Tracheal epithelial cell (primary cell): ENCODE results near the gene TMEM59. TPM values are rescaled to one million over a fixed set of nuclear protein-coding genes. Genes with fewer than 3 reads are reported as not detected.

Source experiments
- total RNA-seq: library from RNA; depleted of rRNA; stranded (reverse); fragments of >200 nt; gene quantifications from 2 replicates; pipeline ENCODE4 v1.2.1, GENCODE V29; 2014

Gene TMEM59, protein sequence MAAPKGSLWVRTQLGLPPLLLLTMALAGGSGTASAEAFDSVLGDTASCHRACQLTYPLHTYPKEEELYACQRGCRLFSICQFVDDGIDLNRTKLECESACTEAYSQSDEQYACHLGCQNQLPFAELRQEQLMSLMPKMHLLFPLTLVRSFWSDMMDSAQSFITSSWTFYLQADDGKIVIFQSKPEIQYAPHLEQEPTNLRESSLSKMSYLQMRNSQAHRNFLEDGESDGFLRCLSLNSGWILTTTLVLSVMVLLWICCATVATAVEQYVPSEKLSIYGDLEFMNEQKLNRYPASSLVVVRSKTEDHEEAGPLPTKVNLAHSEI
- total RNA-seq = 215 and 300 TPM in 2 replicates

DNA sequence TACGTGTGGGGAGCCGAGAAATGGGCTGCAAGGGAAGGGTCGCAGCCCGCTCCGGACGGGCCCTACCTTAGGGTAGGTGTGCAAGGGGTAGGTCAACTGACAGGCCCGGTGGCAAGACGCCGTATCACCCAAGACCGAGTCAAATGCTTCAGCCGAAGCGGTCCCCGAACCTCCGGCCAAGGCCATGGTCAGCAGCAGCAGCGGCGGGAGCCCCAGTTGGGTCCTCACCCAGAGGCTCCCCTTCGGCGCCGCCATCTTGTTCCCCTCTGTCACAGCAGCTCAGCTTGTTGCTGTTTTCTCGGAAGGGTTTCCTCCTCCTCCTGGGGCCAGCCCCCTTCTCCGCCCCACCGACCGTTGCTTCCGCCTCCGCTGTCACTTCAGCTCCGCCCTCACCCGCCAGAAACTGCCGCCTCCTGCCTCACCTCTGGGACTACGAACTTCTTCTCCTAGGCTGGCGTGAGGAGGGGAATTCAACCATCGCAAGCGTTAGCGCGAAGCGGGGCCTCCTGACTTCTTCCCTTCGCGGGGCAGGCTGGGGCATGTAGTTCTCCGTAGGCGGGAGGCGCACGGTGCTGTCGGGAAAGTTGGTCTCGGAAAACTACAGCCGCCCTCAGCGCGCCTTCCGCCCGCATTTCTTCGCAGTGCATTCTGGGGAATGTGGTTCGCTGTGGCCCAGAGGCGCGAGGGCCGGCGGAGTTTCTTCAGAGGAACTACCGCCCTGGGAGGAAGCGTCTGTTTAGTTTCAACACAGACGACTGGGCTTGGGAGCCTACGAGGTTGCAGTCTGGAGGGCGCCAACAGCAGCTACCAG is at the start of gene TMEM59, which contains the start of gene TCEANC2:
TMEM59 (minus strand) TSS at position 271 of the 811 bp plus-strand sequence; CDS start at position 255, 16 bp downstream.
TCEANC2 (plus strand) TSS at position 675 of the 811 bp plus-strand sequence. CDS start 815 bp downstream, outside the sequence.

DNA sequence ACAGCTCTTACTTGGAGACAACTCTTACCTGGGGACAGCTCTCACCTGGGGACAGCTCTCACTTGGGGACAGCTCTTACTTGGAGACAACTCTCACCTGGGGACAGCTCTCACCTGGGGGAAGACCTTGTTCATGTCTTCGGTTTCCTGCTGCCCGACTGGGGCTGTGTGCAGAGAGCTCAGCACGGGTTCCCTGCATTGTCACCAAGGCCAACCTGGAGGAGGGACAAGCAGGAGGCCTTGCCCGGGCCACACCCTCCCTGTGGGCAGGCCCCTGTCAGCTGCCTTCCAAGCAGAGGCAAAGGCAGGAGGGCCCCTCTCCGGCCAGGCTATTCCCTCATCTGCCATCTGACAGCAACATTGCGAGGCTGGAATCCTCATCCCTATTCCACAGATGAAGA is 35.0 kb downstream of the TMEM59 start, which contains the start of gene LDLRAD1:
LDLRAD1 (minus strand) TSS at position 208 of the 400 bp plus-strand sequence; CDS start at position 134, 74 bp downstream.

Other genes with a start within 250 kb of the TMEM59 start
- 20.2 and 24.7 TPM in 2 replicates for gene NDC1, start 214.9 kb downstream of the TMEM59 start, total RNA-seq
- 16.4 and 27.7 TPM in 2 replicates for gene YIPF1, start 163.4 kb downstream of the TMEM59 start, total RNA-seq
- not detected in 2 replicates for gene DIO1, start 159.0 kb downstream of the TMEM59 start, total RNA-seq
- gene IFT25, start 107.5 kb downstream of the TMEM59 start, total RNA-seq = 10.9 and 12.3 TPM in 2 replicates
- 50.7 and 52.3 TPM in 2 replicates for gene LRRC42, start 106.9 kb downstream of the TMEM59 start, total RNA-seq
- under 0.01 and 0.64 TPM in 2 replicates for gene LDLRAD1, start 35.0 kb downstream of the TMEM59 start, total RNA-seq
- 2.2 and 3.0 TPM in 2 replicates for gene TCEANC2, start 404 bp upstream of the TMEM59 start, total RNA-seq
- not detected in 2 replicates for gene CDCP2, start 99.8 kb upstream of the TMEM59 start, total RNA-seq
- gene CYB5RL, start 146.8 kb upstream of the TMEM59 start, total RNA-seq = 0.72 and 4.0 TPM in 2 replicates
- 48.0 and 57.5 TPM in 2 replicates for gene MRPL37, start 147.0 kb upstream of the TMEM59 start, total RNA-seq